DOHH2 (cell line): ENCODE results near the gene ASTN1.

Source experiments
- H3F3A ChIP-seq: fragments of 200-600 bp; sonication (generic), shearing (Covaris generic); 2 replicates; pipeline ENCODE4 v1.6.0; 2016; ENCODE audit warnings: antibody characterized with exemption, mild to moderate bottlenecking; ENCODE audit not compliant: control insufficient read depth, insufficient read depth
- H3K27ac ChIP-seq: fragments of 200-600 bp; sonication (generic); 2 replicates; pipeline ENCODE4 v1.5.1; 2014; ENCODE audit warnings: low read depth, mild to moderate bottlenecking, low read length, moderate library complexity
- H3K27me3 ChIP-seq: fragments of 200-600 bp; sonication (generic); 2 replicates; pipeline ENCODE4 v1.6.1; 2014; ENCODE audit warnings: mild to moderate bottlenecking, low read length, mixed read lengths; ENCODE audit not compliant: control insufficient read depth
- H3K36me3 ChIP-seq: fragments of 200-600 bp; sonication (generic); 2 replicates; pipeline ENCODE4 v1.6.1; 2014; ENCODE audit warnings: mild to moderate bottlenecking, low read length, moderate library complexity, mixed read lengths; ENCODE audit not compliant: control insufficient read depth
- H3K4me1 ChIP-seq: fragments of 200-600 bp; sonication (generic); 2 replicates; pipeline ENCODE4 v1.6.1; 2014; ENCODE audit warnings: mild to moderate bottlenecking, low read length, mixed read lengths; ENCODE audit not compliant: control insufficient read depth
- H3K4me2 ChIP-seq: fragments of 200-600 bp; sonication (generic); 2 replicates; pipeline ENCODE4 v1.6.0; 2014; ENCODE audit warnings: mild to moderate bottlenecking, low read length, moderate library complexity
- H3K4me3 ChIP-seq: fragments of 200-600 bp; sonication (generic); 2 replicates; pipeline ENCODE4 v1.5.1; 2014; ENCODE audit warnings: mild to moderate bottlenecking, low read length, mixed read lengths
- H3K79me2 ChIP-seq: fragments of 200-600 bp; sonication (generic); 2 replicates; pipeline ENCODE4 v1.6.1; 2014; ENCODE audit warnings: mild to moderate bottlenecking, low read length, mixed read lengths; ENCODE audit not compliant: control insufficient read depth
- H3K9me2 ChIP-seq: fragments of 200-600 bp; sonication (generic); replicated peaks from 2 replicates; pipeline ENCODE4 v1.6.1; 2014; ENCODE audit warnings: mild to moderate bottlenecking, low read length, mixed read lengths; ENCODE audit not compliant: control insufficient read depth
- H3K9me3 ChIP-seq: fragments of 200-600 bp; sonication (generic); 2 replicates; pipeline ENCODE4 v1.6.1; 2014; ENCODE audit warnings: antibody characterized with exemption, low read length, mixed read lengths; ENCODE audit not compliant: control insufficient read depth, insufficient read depth
- H4K20me1 ChIP-seq: fragments of 200-600 bp; sonication (generic); 2 replicates; pipeline ENCODE4 v1.6.0; 2014; ENCODE audit warnings: low read depth, mild to moderate bottlenecking, antibody characterized with exemption, low read length, moderate library complexity; ENCODE audit not compliant: control insufficient read depth, insufficient read depth
- EZH2phosphoT487 ChIP-seq: fragments of 200-600 bp; sonication (generic); IDR thresholded peaks from 2 replicates; pipeline ENCODE4 v1.6.1; 2017; ENCODE audit warnings: borderline replicate concordance, mild to moderate bottlenecking, antibody characterized with exemption, low read length, moderate library complexity, mixed read lengths
- TF ChIP-seq, protein P1 (sequence below): fragments of 200-600 bp; sonication (generic); IDR thresholded peaks from one replicate; pipeline ENCODE4 v1.5.1; 2014; ENCODE audit warnings: antibody characterized with exemption, mild to moderate bottlenecking, low read depth, low read length; ENCODE audit not compliant: poor library complexity, severe bottlenecking

The ASTN1 gene

DNA sequence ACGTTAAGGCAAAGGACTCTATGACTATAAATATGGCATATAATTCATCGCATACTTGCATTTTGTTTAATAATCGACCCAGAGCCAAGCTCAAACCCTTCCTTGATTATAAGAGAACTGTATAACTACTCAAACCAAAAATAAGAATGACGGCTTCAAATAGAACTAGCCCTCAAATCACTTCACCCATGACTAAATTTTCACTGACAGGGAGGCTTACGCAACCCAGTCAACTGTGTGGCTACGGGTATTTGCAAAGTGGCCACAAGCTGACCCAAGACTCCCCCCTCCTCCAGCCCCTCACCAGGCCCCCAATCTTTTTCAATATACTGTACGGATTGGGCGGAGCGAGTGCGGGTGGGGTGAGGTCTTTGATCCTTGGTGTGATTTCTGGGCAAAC, 268.3 kb downstream of the ASTN1 start:
- Histone ChIP-seq H3K27ac (no peak overlapping the region), H4K20me1 (no peaks in the 10 kb centered on the region), H3K9me2 (no peaks in the 10 kb centered on the region), H3K27me3 (no peaks in the 10 kb centered on the region), H3F3A (no peaks in the 10 kb centered on the region), H3K4me3 (no peak overlapping the region), H3K4me1 (peaks cover 4% of the 10 kb centered on the region; the same call in 1 of the 2 replicates), H3K4me2 (no peak overlapping the region), H3K79me2 (no peaks in the 10 kb centered on the region), H3K36me3 (no peaks in the 10 kb centered on the region), H3K9me3 (no peaks in the 10 kb centered on the region)
- TF ChIP-seq EZH2phosphoT487, result no peak
- TF ChIP-seq, protein P1, sequence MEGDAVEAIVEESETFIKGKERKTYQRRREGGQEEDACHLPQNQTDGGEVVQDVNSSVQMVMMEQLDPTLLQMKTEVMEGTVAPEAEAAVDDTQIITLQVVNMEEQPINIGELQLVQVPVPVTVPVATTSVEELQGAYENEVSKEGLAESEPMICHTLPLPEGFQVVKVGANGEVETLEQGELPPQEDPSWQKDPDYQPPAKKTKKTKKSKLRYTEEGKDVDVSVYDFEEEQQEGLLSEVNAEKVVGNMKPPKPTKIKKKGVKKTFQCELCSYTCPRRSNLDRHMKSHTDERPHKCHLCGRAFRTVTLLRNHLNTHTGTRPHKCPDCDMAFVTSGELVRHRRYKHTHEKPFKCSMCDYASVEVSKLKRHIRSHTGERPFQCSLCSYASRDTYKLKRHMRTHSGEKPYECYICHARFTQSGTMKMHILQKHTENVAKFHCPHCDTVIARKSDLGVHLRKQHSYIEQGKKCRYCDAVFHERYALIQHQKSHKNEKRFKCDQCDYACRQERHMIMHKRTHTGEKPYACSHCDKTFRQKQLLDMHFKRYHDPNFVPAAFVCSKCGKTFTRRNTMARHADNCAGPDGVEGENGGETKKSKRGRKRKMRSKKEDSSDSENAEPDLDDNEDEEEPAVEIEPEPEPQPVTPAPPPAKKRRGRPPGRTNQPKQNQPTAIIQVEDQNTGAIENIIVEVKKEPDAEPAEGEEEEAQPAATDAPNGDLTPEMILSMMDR, result no peak

DNA sequence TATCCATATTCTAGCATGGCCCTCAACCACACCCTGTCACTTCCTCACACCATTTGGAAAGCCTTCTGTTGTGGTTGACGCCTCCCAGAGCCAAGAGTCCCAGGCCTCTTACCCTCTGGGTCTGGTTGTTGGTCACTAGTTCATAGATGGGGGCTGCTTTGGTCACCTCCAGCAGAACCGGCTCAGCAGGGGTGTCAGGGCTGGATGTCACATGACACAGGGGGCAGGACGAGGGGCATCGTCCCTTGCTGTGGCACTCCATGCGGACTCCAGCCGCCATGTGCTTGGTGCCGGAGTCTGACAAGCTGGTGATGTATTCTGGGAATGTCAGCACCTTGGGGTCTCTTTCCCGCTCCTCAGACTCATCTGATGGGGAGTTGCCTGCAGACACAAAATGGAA, 270.1 kb downstream of the ASTN1 start:
- Histone ChIP-seq H3K27me3 (no peaks in the 10 kb centered on the region), H3K27ac (no peak overlapping the region), H3K9me2 (no peaks in the 10 kb centered on the region), H3K79me2 (no peaks in the 10 kb centered on the region), H3K4me3 (no peak overlapping the region), H3K4me1 (peaks cover 4% of the 10 kb centered on the region; the same call in 1 of the 2 replicates), H4K20me1 (no peaks in the 10 kb centered on the region), H3K9me3 (no peaks in the 10 kb centered on the region), H3K4me2 (no peak overlapping the region), H3F3A (no peaks in the 10 kb centered on the region), H3K36me3 (no peaks in the 10 kb centered on the region)
- no peak for TF ChIP-seq EZH2phosphoT487
- TF ChIP-seq, protein P1, result no peak

GRCh38 chr1:176893625-176894352, 270.7 kb downstream of the ASTN1 start:
- Histone ChIP-seq H3K4me1 (peaks cover 4% of the 10 kb centered on the region; the same call in 1 of the 2 replicates), H3K4me3 (no peak overlapping the region), H4K20me1 (no peaks in the 10 kb centered on the region), H3K27ac (no peak overlapping the region), H3K27me3 (no peaks in the 10 kb centered on the region), H3K9me2 (no peaks in the 10 kb centered on the region), H3K9me3 (no peaks in the 10 kb centered on the region), H3K36me3 (no peaks in the 10 kb centered on the region), H3K4me2 (no peak overlapping the region), H3K79me2 (no peaks in the 10 kb centered on the region), H3F3A (no peaks in the 10 kb centered on the region)
- no peak for TF ChIP-seq EZH2phosphoT487
- TF ChIP-seq, protein P1, result no peak
